Bronchial epithelial cell (primary cell): Measurements from ENCODE around the gene SMIM43. TPM values are rescaled to one million over a fixed set of nuclear protein-coding genes. Genes with fewer than 3 reads are reported as not detected.

ENCODE experiments used
- DNase-seq: peaks from one replicate; pipeline ENCODE4 v3.0.0-alpha.2; 2010; ENCODE audit warnings: low read depth
- FAIRE-seq: peaks from 2 replicates; lab custom pipeline; 2011; peaks lifted over from hg19 to GRCh38; lab: Jason Lieb, UNC
- H3K27me3 ChIP-seq: 2 replicates; pipeline ENCODE4 v1.5.1; 2011; ENCODE audit warnings: low read length; ENCODE audit not compliant: control insufficient read depth, insufficient read depth
- H3K36me3 ChIP-seq: 2 replicates; pipeline ENCODE4 v1.5.1; 2011; ENCODE audit warnings: low read length; ENCODE audit not compliant: control insufficient read depth, insufficient read depth
- H3K4me3 ChIP-seq: 2 replicates; pipeline ENCODE4 v1.5.1; 2011; ENCODE audit warnings: mild to moderate bottlenecking, low read depth, low read length, control low read depth
- total RNA-seq: library from RNA; depleted of rRNA; stranded (reverse); fragments of >200 nt; gene quantifications from 2 replicates; pipeline ENCODE4 v1.2.1, GENCODE V29; 2014
- TF ChIP-seq, protein P1 (sequence below): IDR thresholded peaks from 2 replicates; pipeline ENCODE4 v1.5.1; 2011; ENCODE audit warnings: mild to moderate bottlenecking, moderate library complexity, low read length, control low read depth, inconsistent platforms; ENCODE audit not compliant: insufficient read depth, severe bottlenecking

The SMIM43 gene
- total RNA-seq, 1 donor from 2014 or later: under 0.01 TPM

DNA sequence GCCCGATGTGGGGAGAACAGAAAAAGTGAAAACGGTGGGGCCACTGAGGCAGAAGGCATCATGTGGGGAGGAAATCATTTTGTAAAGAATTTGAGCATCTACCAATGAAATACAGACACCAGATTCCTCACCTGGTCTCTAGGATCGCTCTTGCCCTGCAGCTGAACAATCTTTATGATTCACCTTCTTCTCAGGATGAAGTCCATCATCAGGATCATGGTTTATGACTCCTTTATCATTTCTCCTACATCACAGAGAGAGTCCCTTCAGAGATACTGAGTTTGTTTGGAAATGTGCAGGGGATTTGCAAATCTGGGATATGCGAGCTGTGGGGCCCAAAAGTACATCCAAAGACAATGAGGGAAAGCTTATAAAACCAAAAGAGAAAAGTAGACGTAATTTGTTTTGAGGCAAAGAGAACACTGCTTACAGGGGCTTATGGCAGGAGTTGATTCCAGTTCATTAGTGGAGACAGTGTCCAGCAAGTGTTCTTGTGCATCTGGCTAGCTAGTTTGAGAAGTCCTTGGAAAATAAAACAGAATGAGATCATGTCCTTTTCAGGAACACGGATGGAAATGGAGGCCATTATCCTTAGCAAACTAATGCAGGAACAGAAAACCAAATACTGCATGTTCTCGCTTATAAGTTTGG lies 52.8 kb downstream of the SMIM43 start:
- TF ChIP-seq, protein P1, sequence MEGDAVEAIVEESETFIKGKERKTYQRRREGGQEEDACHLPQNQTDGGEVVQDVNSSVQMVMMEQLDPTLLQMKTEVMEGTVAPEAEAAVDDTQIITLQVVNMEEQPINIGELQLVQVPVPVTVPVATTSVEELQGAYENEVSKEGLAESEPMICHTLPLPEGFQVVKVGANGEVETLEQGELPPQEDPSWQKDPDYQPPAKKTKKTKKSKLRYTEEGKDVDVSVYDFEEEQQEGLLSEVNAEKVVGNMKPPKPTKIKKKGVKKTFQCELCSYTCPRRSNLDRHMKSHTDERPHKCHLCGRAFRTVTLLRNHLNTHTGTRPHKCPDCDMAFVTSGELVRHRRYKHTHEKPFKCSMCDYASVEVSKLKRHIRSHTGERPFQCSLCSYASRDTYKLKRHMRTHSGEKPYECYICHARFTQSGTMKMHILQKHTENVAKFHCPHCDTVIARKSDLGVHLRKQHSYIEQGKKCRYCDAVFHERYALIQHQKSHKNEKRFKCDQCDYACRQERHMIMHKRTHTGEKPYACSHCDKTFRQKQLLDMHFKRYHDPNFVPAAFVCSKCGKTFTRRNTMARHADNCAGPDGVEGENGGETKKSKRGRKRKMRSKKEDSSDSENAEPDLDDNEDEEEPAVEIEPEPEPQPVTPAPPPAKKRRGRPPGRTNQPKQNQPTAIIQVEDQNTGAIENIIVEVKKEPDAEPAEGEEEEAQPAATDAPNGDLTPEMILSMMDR: no peak
- no peak for FAIRE-seq
- no peaks in the 10 kb centered on the region for H3K36me3 ChIP-seq
- no peaks in the 10 kb centered on the region for H3K27me3 ChIP-seq
- H3K4me3 ChIP-seq: peak overlapping the region; percentile 14
- peak; percentile 77 for DNase-seq

DNA sequence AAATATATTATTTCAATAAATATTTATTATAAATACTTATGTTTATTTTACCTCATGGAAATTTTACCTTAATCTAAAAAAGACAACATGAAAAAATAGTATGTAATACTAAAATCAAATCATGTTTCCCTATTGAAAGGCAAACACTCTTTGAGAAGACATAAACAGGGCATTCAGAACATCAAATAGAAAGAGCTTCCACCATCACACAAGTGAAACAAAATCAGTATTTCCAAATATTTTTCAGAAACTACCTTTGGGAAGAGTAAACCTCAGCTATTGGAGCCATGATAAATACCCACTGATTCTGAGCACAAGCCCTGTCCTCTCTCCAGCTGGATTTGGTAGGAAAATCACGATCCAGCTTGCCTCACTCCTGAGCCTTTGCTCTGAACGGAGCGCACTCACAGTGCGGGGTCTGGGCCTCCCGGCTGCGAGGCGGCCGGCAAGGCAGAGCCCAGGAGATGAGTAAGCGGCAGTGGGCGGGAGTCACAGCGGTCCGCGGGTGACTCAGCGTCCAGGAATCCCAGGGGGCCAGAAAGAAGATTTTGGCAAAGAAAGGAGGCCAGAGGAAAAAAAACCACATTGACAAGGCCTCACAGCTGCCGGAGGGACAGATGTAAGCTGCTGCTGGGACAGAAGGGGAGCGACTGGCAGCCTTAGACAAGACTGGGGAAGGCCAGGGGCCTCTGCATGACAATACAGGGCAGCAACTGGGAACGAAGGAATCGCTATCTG lies 53.5 kb downstream of the SMIM43 start:
- no peak for FAIRE-seq
- H3K4me3 ChIP-seq: peak overlapping the region; percentile 14
- DNase-seq: peak; percentile 84

DNA sequence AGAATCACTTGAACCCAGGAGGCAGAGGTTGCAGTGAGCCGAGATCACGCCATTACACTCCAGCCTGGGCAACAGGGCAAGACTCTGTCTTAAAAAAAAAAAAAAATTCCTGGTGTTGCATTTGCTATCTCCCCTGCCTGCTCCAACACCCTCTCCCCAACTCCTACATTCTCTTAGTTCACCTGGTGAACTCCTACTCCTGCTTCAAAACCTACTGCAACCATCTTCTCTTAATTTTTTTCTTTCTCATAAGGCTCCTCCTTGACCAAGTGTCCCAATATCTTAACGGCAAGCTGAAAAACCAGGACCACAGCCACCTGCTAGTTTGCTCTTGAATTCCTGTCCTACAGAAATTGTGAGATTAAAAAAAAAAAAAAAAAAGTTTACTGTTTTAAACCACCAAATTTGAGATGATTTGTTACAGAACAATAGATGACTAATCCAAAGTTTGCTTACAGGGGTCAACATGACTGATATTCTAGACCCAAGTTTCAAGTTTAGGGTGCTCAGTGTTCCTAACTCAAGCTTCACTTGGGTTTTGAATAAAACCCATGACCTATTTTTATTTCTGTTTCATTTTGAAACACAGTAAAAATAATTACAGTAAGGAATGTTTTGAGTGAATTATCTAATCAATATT lies 55.1 kb downstream of the SMIM43 start:
- peak; percentile 25 for DNase-seq
- TF ChIP-seq, protein P1: no peak
- H3K27me3 ChIP-seq: no peaks in the 10 kb centered on the region
- FAIRE-seq: no peak
- no peak overlapping the region for H3K4me3 ChIP-seq
- H3K36me3 ChIP-seq: no peaks in the 10 kb centered on the region

More for the DNA sequence above, 53.5 kb downstream of the SMIM43 start:
- Histone ChIP-seq H3K36me3 (no peaks in the 10 kb centered on the region), H3K27me3 (no peaks in the 10 kb centered on the region)
- TF ChIP-seq, protein P1: no peak

Other genes starting within 250 kb of the SMIM43 start
- gene ANXA5, start 68.2 kb downstream of the SMIM43 start, total RNA-seq: 206 and 251 TPM in 2 replicates
- gene EXOSC9, start 36.2 kb upstream of the SMIM43 start, total RNA-seq: 17.3 and 25.3 TPM in 2 replicates
- gene CCNA2, start 58.7 kb upstream of the SMIM43 start, total RNA-seq: 0.79 and 1.4 TPM in 2 replicates
- 13.4 and 18.8 TPM in 2 replicates for gene BBS7, start 105.3 kb upstream of the SMIM43 start, total RNA-seq
- 0.26 TPM in 1 of 2 replicates, not detected in the other for gene TRPC3, start 186.9 kb upstream of the SMIM43 start, total RNA-seq